GM18508 (cell line): ENCODE measurements around the gene FABP7.

ENCODE experiments used
- ATAC-seq: cut with Tn5 transposase; IDR thresholded peaks from one replicate; pipeline ENCODE4 v1.9.1; 2021; ENCODE audit warnings: moderate number of reproducible peaks; ENCODE audit not compliant: insufficient read depth, unreplicated experiment

Gene FABP7

GRCh38 chr6:122831511-122831910 is 52.0 kb downstream of the FABP7 start:
- no peak for ATAC-seq

- ATAC-seq = no peak
Measured at GRCh38 chr6:122832459-122832858, 52.9 kb downstream of the FABP7 start.

DNA sequence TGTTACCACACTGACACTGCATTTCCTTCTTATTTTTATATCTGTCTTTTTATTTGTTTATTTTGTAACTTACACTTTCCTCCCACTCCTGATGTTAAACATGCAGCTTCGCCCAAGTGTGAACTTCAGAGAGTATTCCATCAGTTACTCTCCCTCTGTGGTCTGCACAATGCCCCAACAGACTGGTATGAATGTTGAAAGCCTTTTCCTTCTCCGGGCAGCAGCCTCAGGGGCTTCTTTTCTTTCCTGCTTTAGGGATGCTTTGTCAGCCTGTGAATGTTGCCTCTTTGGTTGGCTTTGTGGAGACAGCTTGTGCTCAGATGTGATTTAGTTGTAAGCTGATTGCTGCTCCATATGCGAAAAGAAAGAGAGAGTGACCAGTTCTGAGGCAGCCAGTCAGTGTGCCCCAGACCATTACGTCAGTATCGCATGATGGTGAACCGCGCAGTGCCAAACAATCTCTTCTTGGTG is 53.5 kb downstream of the FABP7 start:
- no peak for ATAC-seq
